SK-N-SH treated with all-trans-retinoic acid at 6 μM for 48 hours (cell line): ENCODE data around the gene VARS1.

ENCODE experiments used
- ARNTL ChIP-seq: fragments of 450-650 bp; formaldehyde crosslinking; IDR thresholded peaks from 2 replicates; pipeline ENCODE4 v1.5.0; 2020; ENCODE audit warnings: low read depth, mild to moderate bottlenecking, moderate library complexity, borderline replicate concordance
- CSDC2 ChIP-seq: fragments of 250-450 bp; sonication (Bioruptor Pico); IDR thresholded peaks from 2 replicates; pipeline ENCODE4 v1.5.0; 2020; ENCODE audit warnings: mild to moderate bottlenecking, moderate library complexity
- ESRRG ChIP-seq: fragments of 250-450 bp; sonication (Bioruptor Pico); IDR thresholded peaks from 2 replicates; pipeline ENCODE4 v1.6.1; 2021; ENCODE audit warnings: mild to moderate bottlenecking
- ISL1 ChIP-seq: fragments of 250-450 bp; sonication (Bioruptor Pico); IDR thresholded peaks from 2 replicates; pipeline ENCODE4 v2.1.2; 2022; ENCODE audit warnings: mild to moderate bottlenecking, moderate library complexity
- PATZ1 ChIP-seq: fragments of 250-450 bp; sonication (Bioruptor Pico); IDR thresholded peaks from 2 replicates; pipeline ENCODE4 v1.8.0; 2020; ENCODE audit warnings: mild to moderate bottlenecking, moderate library complexity, borderline replicate concordance
- POU6F1 ChIP-seq: fragments of 250-450 bp; sonication (Bioruptor Pico); IDR thresholded peaks from 2 replicates; pipeline ENCODE4 v1.8.0; 2021; ENCODE audit warnings: low read depth, mild to moderate bottlenecking, moderate library complexity, borderline replicate concordance
- PPARA ChIP-seq: fragments of 250-450 bp; sonication (Bioruptor Pico); IDR thresholded peaks from 2 replicates; pipeline ENCODE4 v1.5.0; 2020; ENCODE audit warnings: mild to moderate bottlenecking, borderline replicate concordance
- RARB ChIP-seq: fragments of 250-450 bp; sonication (Bioruptor Pico); IDR thresholded peaks from 2 replicates; pipeline ENCODE4 v1.8.0; 2021; ENCODE audit warnings: mild to moderate bottlenecking, moderate library complexity
- SNAI2 ChIP-seq: fragments of 250-450 bp; sonication (Bioruptor Pico); IDR thresholded peaks from 2 replicates; pipeline ENCODE4 v1.5.0; 2020; ENCODE audit warnings: mild to moderate bottlenecking, moderate library complexity
- TSHZ2 ChIP-seq: fragments of 250-450 bp; sonication (Bioruptor Pico); IDR thresholded peaks from 2 replicates; pipeline ENCODE4 v1.5.0; 2020; ENCODE audit warnings: mild to moderate bottlenecking, moderate library complexity
- ZFP3 ChIP-seq: fragments of 250-450 bp; sonication (Bioruptor Pico); IDR thresholded peaks from 2 replicates; pipeline ENCODE4 v1.5.0; 2020; ENCODE audit warnings: mild to moderate bottlenecking, moderate library complexity
- ZNF70 ChIP-seq: fragments of 450-650 bp; formaldehyde crosslinking; IDR thresholded peaks from 2 replicates; pipeline ENCODE4 v1.5.0; 2020; ENCODE audit warnings: mild to moderate bottlenecking, moderate library complexity

- TF ChIP-seq PATZ1 (CRISPR knock-in tag) (no peak), POU6F1 (CRISPR knock-in tag) (no peak), ZFP3 (CRISPR knock-in tag) (no peak), ARNTL (CRISPR knock-in tag) (no peak), RARB (no peak), ESRRG (CRISPR knock-in tag) (no peak), ISL1 (CRISPR knock-in tag) (no peak), SNAI2 (CRISPR knock-in tag) (no peak), TSHZ2 (CRISPR knock-in tag) (no peak), PPARA (CRISPR knock-in tag) (no peak), ZNF70 (no peak), CSDC2 (CRISPR knock-in tag) (no peak)
Observed at GRCh38 chr6:31813465-31813849, 17.9 kb upstream of the VARS1 start.
